Epithelial cell of esophagus (primary cell): Measurements from ENCODE around the gene STYK1.
A peak's percentile ranks its signal among the peaks of the same experiment; 100 is the strongest.

ENCODE experiments used
- DNase-seq: peaks from one replicate; pipeline ENCODE4 v3.0.0; 2010; ENCODE audit warnings: low read depth
- H3K4me3 ChIP-seq: 2 replicates; pipeline ENCODE4 v1.5.1; 2011; ENCODE audit warnings: mild to moderate bottlenecking, low read length, control low read depth
- CTCF ChIP-seq: IDR thresholded peaks from 2 replicates; pipeline ENCODE4 v1.5.1; 2011; ENCODE audit warnings: low read depth, mild to moderate bottlenecking, low read length, control low read depth, inconsistent platforms; ENCODE audit not compliant: insufficient read depth; ENCODE audit errors: missing control alignments

STYK1 gene

GRCh38 chr12:10673659-10674384, at the start of gene STYK1:
TSS of gene STYK1 (minus strand) at chr12:10674052. CDS start at chr12:10634618, 39,434 bp downstream.
- TF ChIP-seq CTCF: peak; percentile 95
- peak within 1 kb of the TSS; percentile 65 for H3K4me3 ChIP-seq
- DNase-seq: peak; percentile 82

- peak within 1 kb of the TSS; percentile 98 for H3K4me3 ChIP-seq
- TF ChIP-seq CTCF: no peak
- peak; percentile 88 for DNase-seq
Observed at GRCh38 chr12:10722905-10723746, 49.3 kb upstream of the STYK1 start, which contains the start of gene YBX3. TSS of gene YBX3 (minus strand) at chr12:10723323. CDS start at chr12:10723111, 212 bp downstream.

- no peak for TF ChIP-seq CTCF
- H3K4me3 ChIP-seq: peak overlapping the region; percentile 98
- peak; percentile 73 for DNase-seq
Observed at GRCh38 chr12:10722502-10722904, 48.7 kb upstream of the STYK1 start.

- TF ChIP-seq CTCF: no peak
Observed at GRCh38 chr12:10721651-10722501, 48.0 kb upstream of the STYK1 start.

GRCh38 chr12:10720974-10721650, 47.3 kb upstream of the STYK1 start:
- TF ChIP-seq CTCF: no peak
- peak overlapping the region; percentile 98 for H3K4me3 ChIP-seq
- no peak for DNase-seq

More at GRCh38 chr12:10721651-10722501, 48.0 kb upstream of the STYK1 start:
- H3K4me3 ChIP-seq: peak overlapping the region; percentile 98
- DNase-seq: peak; percentile 96

- TF ChIP-seq CTCF: no peak
- DNase-seq: peak; percentile 66
- H3K4me3 ChIP-seq: peak overlapping the region; percentile 98
Observed at GRCh38 chr12:10719482-10719881, 45.6 kb upstream of the STYK1 start.
